Kidney (tissue), 14 donors: ENCODE measurements around the gene OSBPL8. TPM values are rescaled to one million over a fixed set of nuclear protein-coding genes. Genes with fewer than 3 reads are reported as not detected.

Experiments used
- DNase-seq, 5 donors: peaks; one replicate each; pipeline ENCODE4 v3.0.0-alpha.2; 2013 to 2020
- FAIRE-seq: peaks from 2 replicates; lab custom pipeline; 2012; peaks lifted over from hg19 to GRCh38; lab: Jason Lieb, UNC
- H3K27ac ChIP-seq, 2 donors: one replicate each; pipeline ENCODE4 v1.7.0; 2013; ENCODE audit warnings: low read depth in 2 of 2, low read length in 2 of 2, inconsistent platforms in 1 of 2
- H3K27me3 ChIP-seq: one replicate; pipeline ENCODE4 v1.7.1; 2013; ENCODE audit warnings: low read length, inconsistent platforms; ENCODE audit not compliant: control insufficient read depth, insufficient read depth
- H3K36me3 ChIP-seq, 3 donors: one replicate each; pipeline versions ENCODE4 v1.7.0 to v1.7.1; 2013; ENCODE audit warnings: low read length in 3 of 3, control low read depth in 1 of 3, inconsistent platforms in 1 of 3; ENCODE audit not compliant: insufficient read depth in 3 of 3, control insufficient read depth in 2 of 3
- H3K4me1 ChIP-seq, 3 donors: one replicate each; pipeline versions ENCODE4 v1.7.0 to v1.7.1; 2013; ENCODE audit warnings: low read length in 3 of 3, inconsistent platforms in 1 of 3, low read depth in 1 of 3; ENCODE audit not compliant: control insufficient read depth in 2 of 3, insufficient read depth in 2 of 3
- H3K4me3 ChIP-seq, 3 donors: one replicate each; pipeline versions ENCODE4 v1.7.0 to v1.8.1; 2013; ENCODE audit warnings: low read length in 3 of 3, control low read depth in 1 of 3, inconsistent platforms in 1 of 3
- H3K9ac ChIP-seq, 3 donors: one replicate each; pipeline versions ENCODE4 v1.7.0 to v1.7.1; 2013; ENCODE audit warnings: low read length in 3 of 3, control low read depth in 1 of 3, inconsistent platforms in 1 of 3
- H3K9me3 ChIP-seq, 3 donors: one replicate each; pipeline versions ENCODE4 v1.7.0 to v1.7.1; 2013; ENCODE audit warnings: low read length in 3 of 3, control low read depth in 1 of 3, inconsistent platforms in 1 of 3; ENCODE audit not compliant: control insufficient read depth in 2 of 3, insufficient read depth in 1 of 3
- intact Hi-C: fragments of 100-400 bp; cut with DNase I; formaldehyde crosslinking; loops from one replicate; pipeline ENCODE4 v1.11.1; 2022
- polyA plus RNA-seq: library from polyadenylated mRNA; stranded (reverse); fragments of 350-450 nt; fragmentation: Illumina TruSeq; extraction: RNeasy Lipid Tissue Mini Kit (QIAGEN cat#74804); gene quantifications from one replicate; pipeline ENCODE4 v1.2.3, GENCODE V29; 2014; ENCODE audit warnings: low read depth, low replicate concordance; ENCODE audit not compliant: insufficient read depth
- total RNA-seq: library from RNA; stranded (reverse); fragmentation: NEBNext Ultra II Directional; extraction: Animal tissue kit (Norgen Biotek cat#: 25700); gene quantifications from one replicate; pipeline ENCODE4 v1.2.1, GENCODE V29; 2021
- TF ChIP-seq, protein P1 (sequence below): IDR thresholded peaks from 3 replicates; pipeline ENCODE4 v1.5.1; 2012; ENCODE audit warnings: mild to moderate bottlenecking, moderate library complexity, borderline replicate concordance; ENCODE audit not compliant: insufficient read depth; ENCODE audit errors: extremely low read depth
- donor health status: control.
- donor health status: control.
- donor health status: control.
- donor health status: control.
- donor health status: control.
- donor health status: DM: yes; HTN: yes; CAD: no.
- donor health status: Normal renal cell carcinoma (clear cell type).

The OSBPL8 gene
- total and polyA plus RNA-seq, 2 donors from 2014 or later = 11.5 to 69.7 TPM

GRCh38 chr12:76428117-76428516 lies 131.5 kb downstream of the OSBPL8 start:
- Histone ChIP-seq H3K27ac (no peak overlapping the region), H3K36me3 (no peaks in the 10 kb centered on the region), H3K27me3 (no peaks in the 10 kb centered on the region), H3K4me1 (no peaks in the 10 kb centered on the region), H3K4me3 (no peak overlapping the region), H3K9ac (no peak overlapping the region), H3K9me3 (peaks cover 0 to 15% (median 6%) of the 10 kb centered on the region in 3 donors)
- TF ChIP-seq, protein P1, sequence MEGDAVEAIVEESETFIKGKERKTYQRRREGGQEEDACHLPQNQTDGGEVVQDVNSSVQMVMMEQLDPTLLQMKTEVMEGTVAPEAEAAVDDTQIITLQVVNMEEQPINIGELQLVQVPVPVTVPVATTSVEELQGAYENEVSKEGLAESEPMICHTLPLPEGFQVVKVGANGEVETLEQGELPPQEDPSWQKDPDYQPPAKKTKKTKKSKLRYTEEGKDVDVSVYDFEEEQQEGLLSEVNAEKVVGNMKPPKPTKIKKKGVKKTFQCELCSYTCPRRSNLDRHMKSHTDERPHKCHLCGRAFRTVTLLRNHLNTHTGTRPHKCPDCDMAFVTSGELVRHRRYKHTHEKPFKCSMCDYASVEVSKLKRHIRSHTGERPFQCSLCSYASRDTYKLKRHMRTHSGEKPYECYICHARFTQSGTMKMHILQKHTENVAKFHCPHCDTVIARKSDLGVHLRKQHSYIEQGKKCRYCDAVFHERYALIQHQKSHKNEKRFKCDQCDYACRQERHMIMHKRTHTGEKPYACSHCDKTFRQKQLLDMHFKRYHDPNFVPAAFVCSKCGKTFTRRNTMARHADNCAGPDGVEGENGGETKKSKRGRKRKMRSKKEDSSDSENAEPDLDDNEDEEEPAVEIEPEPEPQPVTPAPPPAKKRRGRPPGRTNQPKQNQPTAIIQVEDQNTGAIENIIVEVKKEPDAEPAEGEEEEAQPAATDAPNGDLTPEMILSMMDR = no peak
- intact Hi-C loops = no loop called here
- FAIRE-seq (no peak), DNase-seq (no peak)

DNA sequence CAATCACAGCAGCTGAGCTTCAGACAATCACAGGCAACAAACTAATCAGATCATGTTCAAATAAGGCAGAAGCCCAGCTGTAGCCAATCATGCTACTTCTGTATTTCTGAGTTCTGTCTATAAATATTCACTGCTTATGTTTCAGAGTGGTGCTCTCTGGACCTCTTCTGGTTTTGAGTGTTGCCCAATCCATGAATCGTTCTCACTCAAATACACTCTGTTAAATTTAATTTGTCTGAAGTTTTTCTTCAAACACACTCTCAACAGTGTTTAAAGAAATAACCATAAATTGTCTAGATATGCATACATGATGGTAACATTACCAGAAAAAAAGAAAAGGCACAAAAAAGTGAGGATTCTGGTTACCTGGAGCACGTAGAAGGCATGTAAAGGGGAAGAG lies 133.4 kb downstream of the OSBPL8 start:
- peaks cover 0 to 15% (median 6%) of the 10 kb centered on the region in 3 donors for H3K9me3 ChIP-seq
- H3K36me3 ChIP-seq = no peaks in the 10 kb centered on the region
- intact Hi-C loops = no loop called here
- TF ChIP-seq, protein P1 = no peak
- no peaks in the 10 kb centered on the region for H3K4me1 ChIP-seq
- H3K4me3 ChIP-seq = no peak overlapping the region
- H3K27ac ChIP-seq = no peak overlapping the region
- no peak for FAIRE-seq
- H3K27me3 ChIP-seq = no peaks in the 10 kb centered on the region
- no peak overlapping the region for H3K9ac ChIP-seq
- no peak for DNase-seq

DNA sequence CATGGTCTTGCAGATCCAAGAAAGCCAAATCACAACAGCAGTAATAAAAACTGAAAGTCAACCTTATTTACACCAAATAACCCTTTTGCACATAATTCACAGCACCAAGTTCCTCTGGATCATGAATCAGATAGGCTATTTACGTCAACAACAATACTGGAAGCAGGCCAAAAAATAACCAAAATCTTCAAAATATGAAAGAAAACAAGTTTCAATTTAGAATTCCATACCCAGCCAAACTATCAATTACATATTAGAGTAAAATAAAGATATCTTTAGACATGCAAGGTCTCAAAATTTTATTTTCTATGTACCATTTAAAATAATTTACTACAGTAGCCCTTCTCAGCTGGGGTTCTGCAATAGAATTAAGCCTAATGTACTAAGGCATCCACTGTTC lies 134.6 kb downstream of the OSBPL8 start:
- no peak for FAIRE-seq
- intact Hi-C loops = no loop called here

More for the DNA sequence above, 134.6 kb downstream of the OSBPL8 start:
- H3K27ac ChIP-seq = no peak overlapping the region
- no peak overlapping the region for H3K4me3 ChIP-seq
- no peaks in the 10 kb centered on the region for H3K27me3 ChIP-seq
- peaks cover 0 to 15% (median 6%) of the 10 kb centered on the region in 3 donors for H3K9me3 ChIP-seq
- DNase-seq = no peak
- H3K9ac ChIP-seq = no peak overlapping the region
- no peaks in the 10 kb centered on the region for H3K36me3 ChIP-seq
- no peaks in the 10 kb centered on the region for H3K4me1 ChIP-seq
- TF ChIP-seq, protein P1 = no peak
